Stimulated activated CD4-positive, alpha-beta T cell treated with anti-CD3 and anti-CD28 coated beads, Interleukin-2, amount 100 ng/mL, for 24 hours (primary cell): ENCODE measurements around the gene ABCA2.

Experiments used
- DNase-seq, 2 donors: peaks; one replicate each; pipeline ENCODE4 v3.0.0-alpha.2; 2020

Gene ABCA2

DNA sequence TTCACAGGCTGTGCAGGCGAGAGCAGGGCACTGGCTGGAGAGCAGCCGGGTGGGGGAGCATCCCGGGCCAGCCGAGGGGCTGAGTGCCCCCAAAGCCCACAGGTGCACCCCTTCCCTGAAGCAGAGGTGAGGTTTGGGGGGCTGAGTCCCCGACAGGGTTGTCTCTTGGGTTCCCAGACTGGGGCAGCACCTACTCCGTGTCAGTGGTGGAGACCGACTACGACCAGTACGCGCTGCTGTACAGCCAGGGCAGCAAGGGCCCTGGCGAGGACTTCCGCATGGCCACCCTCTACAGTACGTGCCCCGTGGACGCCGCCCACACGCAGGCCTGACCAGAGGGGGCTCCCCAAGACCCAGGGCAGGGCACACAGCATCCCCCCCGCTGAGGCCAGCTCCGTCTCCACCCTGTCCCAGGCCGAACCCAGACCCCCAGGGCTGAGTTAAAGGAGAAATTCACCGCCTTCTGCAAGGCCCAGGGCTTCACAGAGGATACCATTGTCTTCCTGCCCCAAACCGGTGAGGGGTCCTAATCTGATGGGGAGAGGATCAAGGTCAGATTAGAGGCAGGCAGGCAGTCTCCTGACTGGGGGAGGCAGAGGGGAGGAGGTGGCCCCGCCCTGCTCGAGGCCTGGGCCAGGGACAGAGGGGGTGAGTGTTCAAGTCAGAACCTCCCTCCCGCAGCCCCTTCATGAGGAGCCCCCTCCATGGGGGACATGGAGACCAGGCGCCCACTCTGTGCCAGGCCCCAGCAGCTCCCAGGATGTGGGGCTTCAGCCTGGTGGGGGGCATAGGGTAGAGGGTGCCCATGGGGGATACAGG lies 48.1 kb downstream of the ABCA2 start:
- DNase-seq = no peak

DNA sequence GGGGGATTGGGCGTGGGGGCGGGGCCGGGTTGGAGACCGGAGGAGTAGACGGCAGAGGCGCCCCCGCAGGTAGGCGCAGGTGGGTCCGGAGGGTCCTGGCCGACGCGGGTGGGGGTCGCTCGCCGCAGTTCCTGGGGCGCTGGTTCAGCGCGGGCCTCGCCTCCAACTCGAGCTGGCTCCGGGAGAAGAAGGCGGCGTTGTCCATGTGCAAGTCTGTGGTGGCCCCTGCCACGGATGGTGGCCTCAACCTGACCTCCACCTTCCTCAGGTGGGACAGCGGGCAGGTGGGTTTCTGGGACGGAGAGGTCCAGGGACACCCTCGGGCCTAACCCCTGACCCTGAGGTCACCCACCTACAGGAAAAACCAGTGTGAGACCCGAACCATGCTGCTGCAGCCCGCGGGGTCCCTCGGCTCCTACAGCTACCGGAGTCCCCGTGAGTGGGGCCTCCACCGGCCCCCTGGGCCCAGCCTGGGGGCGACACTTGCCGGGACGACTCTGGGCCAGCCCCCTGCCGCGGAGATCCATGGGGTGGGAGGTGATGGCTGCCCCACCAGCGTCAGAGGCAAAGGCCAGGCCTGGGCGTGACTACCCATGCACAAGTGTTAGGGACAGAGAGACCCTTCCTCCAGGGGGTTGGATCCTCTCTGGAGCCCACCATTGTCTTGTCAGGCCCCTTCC lies 49.0 kb downstream of the ABCA2 start:
- no peak for DNase-seq

DNA sequence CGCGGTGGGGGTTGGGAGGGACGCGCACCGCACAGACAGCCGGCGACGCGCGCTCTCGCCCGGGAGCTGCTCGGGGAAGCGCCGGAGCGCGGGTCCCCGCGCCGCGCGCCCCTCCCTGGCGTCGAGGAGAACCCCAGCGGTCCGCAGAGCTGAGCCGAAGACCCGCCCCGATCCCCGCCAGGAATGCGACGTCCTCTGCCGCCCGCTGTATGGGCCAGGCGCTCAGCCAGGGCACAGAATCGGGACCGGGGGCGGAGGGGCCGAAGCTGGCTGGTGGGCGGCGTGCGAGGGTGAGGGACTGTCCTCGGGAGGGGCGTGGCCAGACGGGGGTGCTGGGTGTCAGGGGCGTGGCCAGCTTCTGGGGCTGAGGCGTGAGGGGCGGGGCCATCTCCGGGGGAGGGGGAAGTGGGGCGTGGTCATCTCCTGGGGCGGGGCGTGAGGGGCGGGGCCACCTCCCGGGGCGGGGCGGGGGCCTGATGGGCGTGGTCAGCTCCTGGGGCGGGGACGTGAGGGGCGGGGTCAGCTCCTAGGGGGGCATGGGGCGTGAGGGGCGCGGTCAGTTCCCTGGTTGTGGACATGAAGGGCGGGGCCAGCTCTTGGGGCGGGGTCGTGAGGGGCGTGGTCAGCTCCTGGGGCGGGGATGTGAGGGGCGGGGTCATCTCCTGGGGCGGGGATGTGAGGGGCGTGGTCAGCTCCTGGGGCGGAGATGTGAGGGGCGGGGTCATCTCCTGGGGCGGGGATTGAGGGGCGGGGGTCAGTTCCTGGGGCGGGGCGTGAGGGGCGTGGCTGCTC lies 49.8 kb downstream of the ABCA2 start:
- DNase-seq = peak; percentile 71 to 73

DNA sequence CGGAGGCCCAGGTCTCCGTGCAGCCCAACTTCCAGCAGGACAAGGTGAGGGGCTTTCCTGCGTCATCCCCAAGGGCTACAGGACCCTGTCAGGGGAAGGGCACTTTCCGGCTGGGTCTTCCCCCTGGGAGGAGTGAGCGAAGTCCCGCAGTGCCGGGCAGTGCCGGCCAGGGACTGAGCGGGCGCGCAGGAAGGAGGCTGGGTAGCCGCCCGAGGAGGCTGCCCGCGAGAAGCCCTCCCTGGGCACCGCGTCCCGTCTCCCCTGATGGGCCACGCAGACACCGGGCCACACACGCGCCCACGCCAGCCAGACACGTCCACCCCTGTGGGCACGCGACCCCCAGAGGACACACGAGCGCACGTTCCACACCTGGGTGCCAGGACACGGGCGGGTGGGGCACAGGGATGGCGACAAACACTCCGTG lies 50.4 kb downstream of the ABCA2 start:
- no peak for DNase-seq

DNA sequence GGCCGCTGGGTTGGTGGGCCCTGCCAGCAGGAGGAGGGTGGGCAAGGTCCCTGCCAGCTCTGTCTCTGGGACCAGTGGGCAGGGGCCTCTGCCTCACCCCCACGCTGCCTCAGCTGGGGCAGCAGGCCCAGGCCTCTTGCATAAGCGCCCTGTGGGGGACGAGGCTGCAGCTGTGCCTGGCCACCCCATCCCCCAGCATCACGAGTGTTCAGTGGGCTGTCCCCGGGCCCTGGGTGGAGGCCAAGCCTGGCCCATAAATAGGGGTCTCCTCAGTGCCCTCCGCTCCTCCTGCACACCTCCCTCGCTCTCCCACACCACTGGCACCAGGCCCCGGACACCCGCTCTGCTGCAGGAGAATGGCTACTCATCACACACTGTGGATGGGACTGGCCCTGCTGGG lies 50.8 kb downstream of the ABCA2 start, which contains the start of gene PTGDS:
Gene PTGDS (plus strand): TSS at position 282 of the 400 bp plus-strand sequence. CDS start 75 bp downstream, at position 357.
- DNase-seq = no peak

DNA sequence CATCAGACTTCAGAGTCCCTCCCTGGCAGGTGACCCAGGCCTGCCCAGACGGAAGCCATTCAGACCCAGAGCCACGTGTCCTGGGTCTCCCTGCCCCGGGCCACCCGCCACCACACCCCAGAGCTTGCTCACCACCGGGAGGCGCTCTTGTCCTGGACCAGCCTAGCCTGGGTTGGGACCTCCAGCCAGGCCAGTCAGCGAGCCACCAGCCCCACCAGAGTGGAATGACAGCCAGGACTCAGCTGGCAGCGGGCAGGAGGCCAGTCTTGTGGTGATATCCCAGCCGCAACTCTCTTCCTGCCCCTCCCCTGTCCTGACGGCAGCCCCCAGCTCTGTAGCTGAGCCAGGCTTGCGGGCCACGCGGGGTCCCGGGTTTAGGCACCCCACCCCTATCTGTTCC lies 52.4 kb downstream of the ABCA2 start:
- DNase-seq = peak in 1 of 2 donors; percentile 58

DNA sequence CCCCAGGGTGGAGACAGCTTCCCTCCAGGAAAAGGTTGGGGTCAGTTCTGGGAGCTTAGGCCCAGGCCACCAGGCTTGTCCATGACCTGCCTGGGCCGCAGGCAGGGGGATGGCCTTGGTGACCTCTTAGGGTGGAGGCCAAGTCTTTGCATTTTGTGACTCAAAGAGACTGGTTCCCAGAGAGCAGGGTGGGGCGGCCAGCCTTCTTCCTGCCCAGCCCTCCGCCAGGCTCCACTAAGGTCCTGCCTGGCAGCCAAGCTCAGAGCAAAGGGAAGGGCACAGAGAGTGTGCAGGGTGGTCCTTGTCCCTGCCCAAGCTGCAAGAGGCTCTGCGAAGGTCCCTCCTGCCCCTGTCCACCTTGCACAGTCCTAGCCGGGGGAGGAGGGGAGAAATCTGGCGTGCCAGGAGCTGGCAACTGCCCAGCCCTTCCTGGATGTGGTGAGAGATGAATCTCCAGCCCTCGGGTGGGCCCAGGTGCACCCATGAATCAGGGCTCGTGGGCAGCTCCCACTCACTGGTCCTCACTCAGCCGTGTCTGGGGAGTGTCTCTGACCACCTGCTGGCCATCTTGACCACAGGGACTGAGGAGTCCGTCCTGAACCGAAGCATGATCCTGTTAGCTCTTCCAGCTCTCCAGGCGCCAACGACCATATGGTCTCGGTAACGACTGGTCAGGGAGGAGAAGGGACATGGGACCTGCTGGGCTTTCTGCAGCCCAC lies 53.1 kb downstream of the ABCA2 start:
- DNase-seq = no peak

DNA sequence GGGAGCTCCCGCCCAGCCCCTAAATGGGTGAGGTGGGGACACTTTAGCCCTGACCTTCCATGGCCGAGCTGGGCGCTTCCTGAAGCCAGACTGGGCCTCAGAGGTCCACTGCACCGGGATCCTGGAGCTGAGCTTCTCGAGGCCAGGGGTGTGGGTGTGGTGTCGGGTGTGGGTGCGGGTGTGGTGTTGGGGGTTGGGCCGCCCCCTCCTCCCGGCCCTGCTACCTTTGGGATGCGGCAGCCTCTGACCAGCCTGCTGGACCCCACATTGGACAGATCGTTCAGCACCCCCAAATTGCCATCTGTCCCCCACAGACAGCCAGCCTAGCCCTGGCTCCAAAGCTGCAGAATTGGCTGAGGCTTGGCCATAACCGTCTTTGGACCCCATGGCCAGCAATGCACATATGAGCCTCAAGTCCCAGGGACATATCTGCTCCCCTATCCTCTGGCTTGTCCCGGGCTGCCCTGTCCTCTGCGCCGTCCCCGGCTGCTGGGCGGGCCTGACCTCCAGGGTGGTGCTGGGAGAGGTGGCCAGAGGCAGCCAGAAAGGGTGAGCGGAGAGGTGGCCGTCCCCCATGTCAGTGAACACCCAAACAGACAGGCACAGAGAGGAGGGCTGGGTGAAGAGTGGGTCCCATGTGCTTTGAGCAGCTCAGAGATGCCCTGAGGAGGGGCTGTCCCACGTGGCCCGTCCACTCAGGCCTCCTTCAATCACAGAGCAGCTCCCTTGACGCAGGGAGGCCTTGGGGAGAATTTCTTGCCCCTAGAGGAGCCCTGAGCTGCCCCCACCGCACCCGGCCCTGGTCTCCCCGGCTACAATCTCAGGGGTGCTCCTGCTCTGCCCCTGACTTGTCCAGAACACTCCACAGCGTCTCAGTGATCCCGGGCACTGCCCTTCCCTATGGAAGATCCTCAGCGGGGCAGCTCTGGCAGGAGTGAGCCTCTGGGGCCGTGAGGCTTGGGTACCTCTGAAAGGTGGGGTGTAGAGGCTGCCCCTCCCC lies 54.1 kb downstream of the ABCA2 start:
- no peak for DNase-seq

DNA sequence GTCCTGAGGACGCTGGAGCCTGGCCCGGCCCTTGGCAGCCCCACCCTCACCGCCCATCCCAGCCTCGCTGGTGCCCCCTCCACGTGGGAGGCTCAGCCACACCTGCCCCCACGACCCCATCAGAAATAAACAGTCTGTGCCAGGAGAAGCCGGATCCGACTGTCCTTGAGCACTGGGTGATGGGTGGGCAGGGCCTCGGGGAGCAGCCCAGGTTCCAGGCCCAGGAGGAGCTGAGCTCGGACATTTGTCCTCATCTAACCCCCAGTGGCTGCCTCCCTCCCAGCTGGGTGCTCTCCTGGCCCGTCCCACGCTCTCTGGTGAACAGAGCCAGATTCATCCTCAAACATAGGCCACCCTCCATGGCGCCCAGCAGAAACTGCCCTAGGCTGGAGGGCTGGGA lies 55.3 kb downstream of the ABCA2 start:
- no peak for DNase-seq

DNA sequence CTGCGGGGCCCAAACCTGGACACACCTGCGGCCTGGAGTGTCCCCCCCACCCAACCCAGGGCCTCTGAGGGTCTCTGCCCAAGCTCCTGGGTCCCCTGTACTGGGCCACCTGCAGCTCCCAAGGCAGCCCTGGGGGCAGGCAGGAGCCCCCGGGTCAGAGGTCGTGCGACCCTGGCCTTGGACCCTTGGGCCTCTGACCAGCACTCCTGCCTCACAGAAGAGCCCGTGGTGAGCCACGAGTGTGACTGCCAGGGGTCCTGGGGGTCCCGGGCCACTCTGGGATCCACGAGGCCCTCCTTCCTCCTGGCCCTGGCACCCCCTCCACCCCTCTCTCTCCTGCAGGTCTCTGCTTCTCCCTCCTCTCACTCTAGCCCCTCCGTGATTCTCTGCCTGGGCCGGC lies 55.7 kb downstream of the ABCA2 start:
- no peak for DNase-seq

DNA sequence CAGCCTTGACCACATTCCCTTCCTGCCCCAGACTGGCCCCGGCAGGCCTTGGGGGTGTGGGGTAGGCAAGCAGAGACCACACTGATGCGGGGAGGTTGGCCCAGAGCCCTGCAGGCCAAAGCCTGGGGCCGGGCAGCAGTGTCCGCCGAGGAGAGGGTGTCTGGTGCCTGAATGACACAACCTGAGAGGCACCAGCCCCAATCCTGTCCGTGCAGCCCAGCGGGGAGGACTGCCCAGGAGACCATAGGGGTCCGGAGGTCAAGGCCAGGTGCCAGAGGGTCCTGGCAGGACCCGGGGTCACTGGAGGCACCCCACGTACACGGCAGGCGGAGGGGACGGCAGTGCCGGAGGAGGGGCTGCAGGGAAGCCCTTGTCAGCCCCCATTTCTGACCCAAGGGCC lies 56.3 kb downstream of the ABCA2 start:
- no peak for DNase-seq

DNA sequence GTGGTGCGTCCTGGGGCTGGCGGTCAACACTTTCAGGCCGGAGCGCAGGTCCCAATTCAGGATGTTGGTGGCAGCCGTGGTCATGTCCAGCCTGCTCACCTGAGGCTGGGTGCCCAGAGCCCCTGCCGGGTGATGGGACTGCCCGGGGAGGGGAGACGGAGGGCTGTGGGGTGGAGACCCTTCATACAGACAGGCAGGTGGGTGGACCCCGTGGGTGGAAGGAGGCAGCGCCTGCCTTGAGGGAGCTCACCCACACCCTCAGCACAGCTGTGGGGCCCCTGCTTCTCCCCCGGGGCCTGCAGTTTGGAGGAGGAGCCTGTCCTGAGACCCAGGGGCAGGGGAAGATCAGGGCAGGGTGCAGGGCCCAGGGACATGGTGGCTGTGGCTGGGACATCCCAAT lies 57.7 kb downstream of the ABCA2 start:
- DNase-seq = no peak

DNA sequence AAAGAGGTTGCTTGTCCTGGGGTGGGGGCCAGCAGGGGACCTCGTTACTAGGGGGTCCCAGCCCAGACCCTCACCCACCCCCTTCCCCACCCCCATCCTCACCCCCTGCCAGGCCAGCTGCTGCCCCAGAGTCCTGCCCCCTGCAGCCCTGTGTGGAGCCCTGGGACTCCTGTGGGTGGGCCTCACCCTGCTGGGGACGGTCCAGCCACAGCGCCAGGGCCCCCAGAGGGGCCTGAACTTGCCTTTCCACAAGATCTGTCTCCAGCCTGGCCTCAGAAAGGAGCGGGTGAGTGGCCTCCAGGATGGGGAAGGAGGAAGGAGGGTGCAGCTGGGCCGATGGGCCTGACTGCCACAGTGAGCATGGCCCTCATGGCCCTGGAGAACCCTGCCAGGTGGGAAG lies 58.3 kb downstream of the ABCA2 start:
- DNase-seq = no peak

DNA sequence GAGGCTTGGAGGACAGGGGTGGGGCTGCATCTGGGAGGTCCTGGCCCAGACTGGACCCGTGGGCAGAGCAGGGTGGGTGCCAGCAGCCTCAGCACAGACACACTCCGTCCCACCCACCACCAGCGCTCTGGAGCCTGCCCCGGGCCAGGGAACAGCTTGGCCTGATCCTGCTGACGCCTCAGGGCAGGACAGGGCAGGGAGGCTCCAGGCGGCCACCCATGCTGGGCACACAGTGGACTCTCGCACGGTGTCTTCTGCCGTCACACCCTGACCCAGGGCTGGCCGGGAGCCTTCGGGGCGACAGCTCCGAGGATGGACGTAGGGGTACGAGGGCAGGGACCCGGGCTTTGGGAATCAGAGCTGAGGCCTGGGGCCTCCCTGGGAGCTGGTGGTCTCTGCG lies 58.9 kb downstream of the ABCA2 start:
- DNase-seq = no peak

DNA sequence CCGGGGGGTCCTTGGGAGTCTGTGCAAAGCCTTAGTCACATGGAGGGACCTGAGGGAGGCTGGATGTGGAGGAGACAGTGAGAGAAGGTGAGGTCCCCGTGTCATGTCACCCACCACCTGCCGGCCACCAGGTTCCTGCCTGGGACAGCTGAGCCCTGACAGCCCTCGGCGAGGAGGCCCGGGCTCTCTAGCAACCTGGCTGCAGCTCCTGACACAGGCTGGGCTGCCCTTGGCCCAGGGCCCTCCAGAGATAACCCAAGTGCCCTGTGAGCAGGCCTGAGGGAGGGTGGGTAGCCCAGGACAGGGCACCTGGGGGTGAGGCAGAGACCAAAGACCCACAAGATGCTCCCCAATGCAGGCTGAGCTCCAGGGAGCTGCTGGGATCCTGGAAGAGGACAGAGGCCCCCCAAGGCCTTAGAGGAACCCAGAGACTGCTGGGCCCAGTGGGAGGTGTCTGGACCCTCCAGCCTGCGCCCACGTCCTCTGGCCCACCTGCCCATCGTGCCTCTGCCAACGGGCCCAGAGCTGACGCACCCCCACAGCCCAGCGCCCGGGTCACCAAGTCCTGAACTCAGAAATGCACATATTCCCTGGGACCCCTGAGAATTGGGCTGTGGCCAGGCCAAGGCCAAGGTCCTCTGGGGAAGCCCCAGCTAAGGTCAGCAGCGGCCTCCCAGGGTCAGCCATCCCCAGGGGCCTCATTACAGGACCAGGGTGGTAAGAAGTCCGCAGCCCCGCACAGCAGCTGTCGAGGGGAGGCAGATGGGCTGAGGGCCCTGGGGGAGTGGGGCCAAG lies 59.5 kb downstream of the ABCA2 start:
- DNase-seq = no peak

DNA sequence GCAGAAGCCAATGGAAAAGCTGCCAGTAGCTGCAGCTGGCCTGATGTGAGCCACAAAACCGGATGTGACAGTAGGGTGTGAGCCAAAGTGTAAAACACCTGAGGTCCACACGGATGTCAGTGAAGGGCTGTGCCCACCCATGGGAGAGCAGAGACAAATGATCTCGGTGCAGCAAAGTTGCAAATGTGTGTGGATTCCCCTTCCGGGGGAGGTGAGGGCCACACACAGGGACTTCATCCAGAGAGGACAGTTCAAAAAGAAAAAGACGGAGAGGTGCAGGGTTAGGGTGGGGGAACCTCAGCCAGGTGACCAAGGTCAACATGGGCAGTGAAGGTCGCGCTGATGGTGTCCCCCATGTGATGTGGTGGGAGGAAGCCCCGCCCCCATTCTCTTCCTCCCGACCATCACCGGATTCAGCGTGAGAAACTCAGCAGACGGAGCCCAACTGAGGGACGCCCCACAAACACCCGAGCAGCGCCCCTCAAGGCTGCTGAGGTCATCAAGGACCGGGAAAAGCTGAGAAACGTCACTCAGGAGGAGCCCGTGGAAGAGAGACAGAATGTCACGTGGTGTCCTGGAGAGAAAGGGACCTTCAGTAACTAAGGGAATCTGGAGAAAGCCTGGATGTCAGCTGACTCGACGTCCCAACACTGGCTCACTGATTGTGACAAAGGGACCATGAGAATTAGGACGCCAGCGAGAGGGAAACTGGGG lies 62.1 kb downstream of the ABCA2 start:
- DNase-seq = no peak

DNA sequence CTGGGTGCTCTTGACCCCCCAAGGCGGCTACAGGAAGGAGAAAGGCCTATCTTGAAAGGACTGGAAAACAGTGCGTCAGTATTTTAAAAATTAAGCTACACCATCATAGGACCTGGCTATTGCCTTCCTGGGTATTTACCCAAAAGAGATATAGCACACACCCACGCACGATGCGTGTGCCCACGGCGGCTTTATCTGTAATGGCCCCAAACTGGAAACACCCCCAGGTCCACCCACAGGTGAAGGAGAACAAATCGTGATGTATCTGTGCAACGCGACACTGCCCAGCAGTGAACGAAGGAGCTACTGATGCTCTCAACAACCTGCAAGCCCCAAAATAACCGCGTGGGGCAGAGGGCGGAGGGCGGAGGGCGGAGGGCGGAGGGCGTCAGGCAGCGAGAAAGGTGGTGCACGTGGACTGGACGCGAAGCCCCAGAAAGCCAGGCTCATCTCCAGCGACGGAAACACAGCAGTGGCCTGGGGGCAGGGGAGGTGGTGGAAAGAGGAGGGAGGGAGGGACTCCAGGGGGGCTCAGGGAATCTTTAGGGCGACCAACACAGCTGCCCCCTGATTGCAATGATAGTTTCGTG lies 63.1 kb downstream of the ABCA2 start:
- no peak for DNase-seq

DNA sequence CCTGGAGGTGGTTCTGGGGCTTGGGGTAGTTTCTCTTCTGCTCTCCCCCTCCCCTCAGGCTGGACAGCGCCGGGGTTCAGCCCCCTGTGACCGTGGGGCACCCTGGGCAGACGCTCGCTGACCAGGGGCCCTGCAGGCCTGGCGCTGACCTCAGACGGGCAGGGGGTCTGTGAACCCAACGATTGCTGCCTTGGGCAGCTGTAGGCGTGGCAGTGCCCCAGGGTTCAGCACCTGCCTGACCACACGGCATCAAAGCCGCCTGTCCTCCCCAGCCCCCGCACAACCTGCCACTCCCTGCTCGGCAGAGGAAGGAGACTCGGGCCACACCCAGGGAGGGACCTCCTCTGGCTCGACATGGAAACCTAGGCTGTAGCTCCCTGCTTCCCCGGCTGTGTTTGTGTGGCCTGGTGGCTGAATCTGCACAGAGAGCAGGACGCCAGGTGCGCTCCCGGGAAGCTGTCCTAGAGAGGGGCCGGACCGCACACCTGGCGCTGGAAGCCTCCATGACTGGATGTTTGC lies 63.8 kb downstream of the ABCA2 start:
- DNase-seq = no peak

DNA sequence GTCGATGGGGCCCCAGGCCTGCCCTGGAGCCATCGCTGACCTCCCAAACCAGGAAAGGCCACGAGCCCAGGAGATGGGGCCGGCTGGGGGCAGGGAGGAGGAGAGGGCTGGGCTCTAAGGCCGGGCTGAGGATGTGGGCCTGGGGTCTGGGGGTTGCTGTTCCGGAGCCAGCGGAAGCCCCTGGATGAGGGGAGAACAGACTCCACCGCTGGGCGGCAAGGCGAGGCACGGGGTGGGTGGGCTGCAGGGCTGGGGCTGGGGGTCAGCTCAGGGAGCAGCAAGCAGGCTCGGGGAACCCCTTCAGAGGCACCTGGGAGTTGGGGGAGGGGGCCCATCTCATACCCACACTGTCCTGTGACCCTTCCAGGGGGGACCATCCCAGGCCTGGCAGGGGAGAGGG lies 64.3 kb downstream of the ABCA2 start:
- DNase-seq = no peak
